GM12801 (cell line): ENCODE results near the gene NR2F2.

ENCODE experiments used
- CTCF ChIP-seq: IDR thresholded peaks from one replicate; pipeline ENCODE4 v1.5.1; 2011; ENCODE audit warnings: control low read depth; ENCODE audit not compliant: insufficient read length; ENCODE audit errors: extremely low read depth

The NR2F2 gene

GRCh38 chr15:96369351-96369750, 38.9 kb downstream of the NR2F2 start:
- no peak for TF ChIP-seq CTCF

GRCh38 chr15:96369825-96370621, 39.5 kb downstream of the NR2F2 start:
- no peak for TF ChIP-seq CTCF

- no peak for TF ChIP-seq CTCF
These were observed 42.1 kb downstream of the NR2F2 start for GRCh38 chr15:96372554-96372953.

GRCh38 chr15:96374499-96374898, 44.0 kb downstream of the NR2F2 start:
- TF ChIP-seq CTCF = no peak

- TF ChIP-seq CTCF = no peak
These were observed 51.0 kb downstream of the NR2F2 start for GRCh38 chr15:96381463-96381862.

GRCh38 chr15:96385195-96385594, 54.7 kb downstream of the NR2F2 start:
- no peak for TF ChIP-seq CTCF

GRCh38 chr15:96388673-96389072, 58.2 kb downstream of the NR2F2 start:
- TF ChIP-seq CTCF = no peak
